Measurements from ENCODE around the gene STAC. TPM values are rescaled to one million over a fixed set of nuclear protein-coding genes. Genes with fewer than 3 reads are reported as not detected.

Gene STAC
- total RNA-seq = 1.7 and 1.9 TPM in 2 replicates

GRCh38 chr3:36380221-36381031, at the start of gene STAC:
Gene STAC (plus strand): TSS chr3:36380504. CDS start chr3:36380644, 140 bp downstream.

Measured in nasal cavity respiratory epithelium epithelial cell of viscerocranial mucosa (primary cell).